HepG2 (cell line): ENCODE measurements around the gene DMPK. TPM values are rescaled to one million over a fixed set of nuclear protein-coding genes. Genes with fewer than 3 reads are reported as not detected.

Experiments used
- CCDC6 ChIP-seq: sonication (generic); formaldehyde crosslinking; IDR thresholded peaks from 2 replicates; pipeline ENCODE4 v1.8.1; 2022; ENCODE audit warnings: mild to moderate bottlenecking, missing genetic modification reagents, moderate library complexity
- CENPT ChIP-seq: sonication (generic); formaldehyde crosslinking; IDR thresholded peaks from 2 replicates; pipeline ENCODE4 v1.8.0; 2022; ENCODE audit warnings: low read depth, mild to moderate bottlenecking, moderate library complexity, missing genetic modification reagents
- DDIT3 ChIP-seq: sonication (generic); formaldehyde crosslinking; IDR thresholded peaks from 2 replicates; pipeline ENCODE4 v1.4.0; 2020; ENCODE audit warnings: mild to moderate bottlenecking, missing genetic modification reagents
- HMGXB3 ChIP-seq: sonication (generic); formaldehyde crosslinking; IDR thresholded peaks from 2 replicates; pipeline ENCODE4 v1.4.0; 2020; ENCODE audit warnings: missing genetic modification reagents, borderline replicate concordance
- HNF4G ChIP-seq, 2 experiments: sonication (generic) in 1 of 2; formaldehyde crosslinking in 1 of 2; IDR thresholded peaks; 2 replicates each; pipeline versions ENCODE4 v1.4.0 to v1.6.1; 2011 to 2020; ENCODE audit warnings: borderline replicate concordance in 2 of 2, low read depth in 2 of 2, mild to moderate bottlenecking in 2 of 2, low read length in 1 of 2, missing genetic modification reagents in 1 of 2, moderate library complexity in 1 of 2
- NONO ChIP-seq, 2 experiments: fragments of 450-650 bp in 1 of 2; sonication (generic) in 1 of 2; formaldehyde crosslinking in 1 of 2; IDR thresholded peaks in 1 of 2; conservative IDR thresholded peaks in 1 of 2; 2 replicates each; pipeline versions ENCODE4 v1.6.1 to v1.8.0; 2017 to 2022; ENCODE audit warnings: mild to moderate bottlenecking in 1 of 2, missing genetic modification reagents in 1 of 2, moderate library complexity in 1 of 2
- RFXAP ChIP-seq: sonication (generic); formaldehyde crosslinking; IDR thresholded peaks from 2 replicates; pipeline ENCODE4 v1.4.0; 2020; ENCODE audit warnings: missing genetic modification reagents, borderline replicate concordance
- RXRB ChIP-seq: IDR thresholded peaks from 2 replicates; pipeline ENCODE4 v1.6.1; 2016; ENCODE audit warnings: borderline replicate concordance, missing genetic modification reagents, missing compliant biosample characterization
- SIN3A ChIP-seq: IDR thresholded peaks from 2 replicates; pipeline ENCODE4 v1.6.1; 2011; ENCODE audit warnings: low read depth, mild to moderate bottlenecking, control low read depth, low read length, borderline replicate concordance
- SPEN ChIP-seq: sonication (generic); formaldehyde crosslinking; IDR thresholded peaks from 2 replicates; pipeline ENCODE4 v1.5.1; 2020; ENCODE audit warnings: low read depth, mild to moderate bottlenecking, missing genetic modification reagents
- TBX2 ChIP-seq: sonication (generic); formaldehyde crosslinking; IDR thresholded peaks from 2 replicates; pipeline ENCODE4 v1.5.0; 2020; ENCODE audit warnings: missing genetic modification reagents, mild to moderate bottlenecking, borderline replicate concordance
- TRIM24 ChIP-seq: sonication (generic); formaldehyde crosslinking; IDR thresholded peaks from 2 replicates; pipeline ENCODE4 v1.8.0; 2022; ENCODE audit warnings: mild to moderate bottlenecking, missing genetic modification reagents
- ZNF143 ChIP-seq: sonication (generic); formaldehyde crosslinking; IDR thresholded peaks from 2 replicates; pipeline ENCODE4 v1.4.0; 2020; ENCODE audit warnings: missing genetic modification reagents
- ZNF276 ChIP-seq: sonication (generic); formaldehyde crosslinking; IDR thresholded peaks from 2 replicates; pipeline ENCODE4 v1.4.0; 2020; ENCODE audit warnings: mild to moderate bottlenecking, low read depth, missing genetic modification reagents
- ZNF282 ChIP-seq: fragments of 450-650 bp; IDR thresholded peaks from 2 replicates; pipeline ENCODE4 v1.6.1; 2018; ENCODE audit not compliant: partially characterized antibody
- ZNF335 ChIP-seq: sonication (generic); formaldehyde crosslinking; IDR thresholded peaks from 2 replicates; pipeline ENCODE4 v1.4.0; 2020; ENCODE audit warnings: missing genetic modification reagents
- ZNF367 ChIP-seq: sonication (generic); formaldehyde crosslinking; IDR thresholded peaks from 2 replicates; pipeline ENCODE4 v1.4.0; 2020; ENCODE audit warnings: missing genetic modification reagents, borderline replicate concordance
- ZNF570 ChIP-seq: sonication (generic); formaldehyde crosslinking; IDR thresholded peaks from 2 replicates; pipeline ENCODE4 v1.4.0; 2020; ENCODE audit warnings: mild to moderate bottlenecking, missing genetic modification reagents, borderline replicate concordance
- ZNF597 ChIP-seq: sonication (generic); formaldehyde crosslinking; IDR thresholded peaks from 2 replicates; pipeline ENCODE4 v1.5.0; 2020; ENCODE audit warnings: missing genetic modification reagents
- polyA plus RNA-seq, 8 experiments: library from polyadenylated mRNA; depleted of rRNA in 3 of 8; stranded (reverse) in 7 of 8; unstranded in 1 of 8; fragments of >200 nt; fragmentation: Illumina TruSeq in 4 of 8; extraction: Trizol in 4 of 8; gene quantifications; 2 replicates each; pipeline versions ENCODE4 v1.2.1 to v1.2.3, GENCODE V29; 2011 to 2016; ENCODE audit warnings: low read depth in 4 of 8, missing spikeins in 1 of 8, mixed read lengths in 1 of 8; ENCODE audit not compliant: insufficient read depth in 1 of 8
- total RNA-seq, 5 experiments: library from RNA; depleted of rRNA; stranded (reverse); fragments of >200 nt; fragmentation: Illumina TruSeq; extraction: Trizol; gene quantifications; 2 replicates each; pipeline ENCODE4 v1.2.3, GENCODE V29; 2016; ENCODE audit warnings: low read depth in 1 of 5

The DMPK gene
- total and polyA plus RNA-seq, 2 of the 13 experiments (the other 11 are each of a cell fraction or from before 2014, with no cell fraction given) = 5.3 to 8.8 TPM

- TF ChIP-seq ZNF143 (CRISPR knock-in tag) (peak; percentile 42; the same call in 1 of the 2 replicates), ZNF276 (CRISPR knock-in tag) (no peak), TRIM24 (CRISPR knock-in tag) (no peak), ZNF597 (CRISPR knock-in tag) (0 out of 2 replicates have a peak, but pooled peaks have one; percentile 13), NONO (IDR thresholded peaks at IDR 0.05) (no peak), NONO (CRISPR knock-in tag; conservative IDR thresholded peaks at IDR 0.05) (peak; percentile 93), ZNF570 (CRISPR knock-in tag) (no peak), TBX2 (peak; percentile 80; the same call in 1 of the 2 replicates), ZNF282 (no peak), HNF4G (IDR thresholded peaks at IDR 0.05; ENCODE audit: borderline replicate concordance, low read depth, low read length) (no peak), HNF4G (CRISPR knock-in tag; IDR thresholded peaks at IDR 0.05; ENCODE audit: borderline replicate concordance, low read depth) (no peak), CENPT (CRISPR knock-in tag) (no peak; the same call in 1 of the 2 replicates), HMGXB3 (0 out of 2 replicates have a peak, but pooled peaks have one; percentile 79), DDIT3 (CRISPR knock-in tag) (no peak), RFXAP (CRISPR knock-in tag) (peak; percentile 92; the same call in 1 of the 2 replicates), CCDC6 (peak; percentile 95), RXRB (peak; percentile 41; the same call in 1 of the 2 replicates), ZNF335 (CRISPR knock-in tag) (no peak), ZNF367 (no peak), SPEN (0 out of 2 replicates have a peak, but pooled peaks have one; percentile 53), SIN3A (peak; percentile 68; the same call in 1 of the 2 replicates)
Observed at GRCh38 chr19:45770192-45771101, 11.8 kb downstream of the DMPK start (continued).
